HL-60 (cell line): Measurements from ENCODE around the gene PTPRD.

ENCODE experiments used
- DNase-seq, 2 experiments: peaks; one replicate each; pipeline ENCODE4 v3.0.0-alpha.2; 2010 to 2020; ENCODE audit warnings: low read depth in 1 of 2, low spot score in 1 of 2
- H3K27ac ChIP-seq: fragments of 250-450 bp; sonication (Bioruptor Pico); replicated peaks from 2 replicates; pipeline ENCODE4 v1.5.1; 2020; ENCODE audit warnings: mild to moderate bottlenecking, moderate library complexity
- H3K27me3 ChIP-seq: fragments of 250-450 bp; sonication (Bioruptor Pico); 2 replicates; pipeline ENCODE4 v1.5.1; 2021; ENCODE audit warnings: mild to moderate bottlenecking, moderate library complexity; ENCODE audit not compliant: insufficient read depth, poor library complexity, severe bottlenecking
- H3K4me3 ChIP-seq: replicated peaks from 2 replicates; pipeline ENCODE4 v1.5.1; 2011; ENCODE audit warnings: mild to moderate bottlenecking, control low read depth, low read length; ENCODE audit not compliant: insufficient read depth
- CTCF ChIP-seq: IDR thresholded peaks from one replicate; pipeline ENCODE4 v1.5.1; 2011; ENCODE audit warnings: low read length, control low read depth, inconsistent platforms; ENCODE audit not compliant: insufficient read depth
- GABPA ChIP-seq: IDR thresholded peaks from 2 replicates; pipeline ENCODE4 v1.6.1; 2012; ENCODE audit warnings: low read depth
- POLR2AphosphoS5 ChIP-seq: IDR thresholded peaks from 2 replicates; pipeline ENCODE4 v1.6.1; 2012; ENCODE audit warnings: low read depth
- REST ChIP-seq: IDR thresholded peaks from 2 replicates; pipeline ENCODE4 v1.6.1; 2012; ENCODE audit warnings: low read depth; ENCODE audit not compliant: insufficient replicate concordance
- SPI1 ChIP-seq: IDR thresholded peaks from 2 replicates; pipeline ENCODE4 v1.6.1; 2012; ENCODE audit warnings: low read depth, mild to moderate bottlenecking, borderline replicate concordance

The PTPRD gene

GRCh38 chr9:9286001-9286400 is 1326.8 kb downstream of the PTPRD start:
- Histone ChIP-seq H3K27ac (no peak overlapping the region), H3K27me3 (no peaks in the 10 kb centered on the region), H3K4me3 (no peak overlapping the region)
- TF ChIP-seq GABPA (no peak), POLR2AphosphoS5 (no peak)
- DNase-seq = no peak

DNA sequence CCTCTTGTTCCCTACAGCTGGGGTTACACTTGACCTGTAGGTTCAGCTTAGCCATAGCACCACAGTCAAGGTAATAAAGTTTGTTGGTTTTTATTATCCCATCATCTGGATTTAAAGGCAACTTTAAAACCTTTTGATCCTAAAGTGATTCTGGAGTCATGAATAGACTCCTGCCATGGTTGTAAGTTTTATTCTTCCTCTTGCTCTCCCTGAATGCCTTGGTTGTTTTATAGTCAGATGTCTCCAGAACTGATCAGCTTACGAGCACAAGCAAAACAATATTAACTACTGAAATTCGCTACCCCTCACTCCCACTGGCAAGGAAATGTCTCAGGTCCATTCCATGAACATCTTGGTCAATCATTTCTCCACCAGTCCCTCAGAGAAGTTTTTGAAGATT is 1328.6 kb downstream of the PTPRD start:
- DNase-seq = no peak
- no peak overlapping the region for H3K27ac ChIP-seq
- no peak overlapping the region for H3K4me3 ChIP-seq
- TF ChIP-seq CTCF = no peak
- TF ChIP-seq POLR2AphosphoS5 = no peak
- TF ChIP-seq SPI1 = no peak
- no peak for TF ChIP-seq REST
- no peak for TF ChIP-seq GABPA
- H3K27me3 ChIP-seq = no peaks in the 10 kb centered on the region

GRCh38 chr9:9283159-9283986 is 1329.4 kb downstream of the PTPRD start:
- no peak for DNase-seq
- no peak for TF ChIP-seq SPI1
- no peak for TF ChIP-seq CTCF
- no peak for TF ChIP-seq GABPA
- TF ChIP-seq REST = no peak
- no peak for TF ChIP-seq POLR2AphosphoS5
- no peak overlapping the region for H3K4me3 ChIP-seq
- H3K27ac ChIP-seq = no peak overlapping the region
- H3K27me3 ChIP-seq = no peaks in the 10 kb centered on the region

DNA sequence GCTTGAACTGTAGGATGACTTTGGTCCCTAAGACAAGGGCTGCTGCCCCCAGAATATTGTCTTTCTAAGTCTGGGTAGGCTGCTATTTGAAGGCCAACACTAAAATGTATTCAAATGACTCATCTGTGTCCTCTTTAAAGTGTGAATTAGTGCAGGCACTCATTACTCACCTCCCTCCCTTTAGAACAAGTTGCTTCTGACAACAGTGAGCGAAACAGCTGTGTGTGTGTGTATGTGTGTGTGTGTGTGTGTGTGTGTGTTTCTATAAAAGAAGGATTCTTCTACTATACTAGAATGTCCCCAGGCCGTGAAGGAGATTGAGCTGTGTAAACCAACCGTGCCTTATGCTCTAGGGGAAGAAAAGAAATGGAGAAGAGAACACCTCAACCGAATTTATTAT is 1337.2 kb downstream of the PTPRD start:
- H3K27me3 ChIP-seq = no peaks in the 10 kb centered on the region
- H3K4me3 ChIP-seq = no peak overlapping the region
- no peak for DNase-seq
- TF ChIP-seq POLR2AphosphoS5 = no peak
- TF ChIP-seq REST = no peak
- no peak for TF ChIP-seq GABPA
- TF ChIP-seq CTCF = no peak
- no peak for TF ChIP-seq SPI1
- H3K27ac ChIP-seq = no peak overlapping the region
